ENCODE data around the gene PROZ.
"Not testable (repeated sequence)": the region's sequence is repeated elsewhere in the genome, so short reads cannot be mapped to it uniquely, and the experiment has no call there.

The PROZ gene, protein sequence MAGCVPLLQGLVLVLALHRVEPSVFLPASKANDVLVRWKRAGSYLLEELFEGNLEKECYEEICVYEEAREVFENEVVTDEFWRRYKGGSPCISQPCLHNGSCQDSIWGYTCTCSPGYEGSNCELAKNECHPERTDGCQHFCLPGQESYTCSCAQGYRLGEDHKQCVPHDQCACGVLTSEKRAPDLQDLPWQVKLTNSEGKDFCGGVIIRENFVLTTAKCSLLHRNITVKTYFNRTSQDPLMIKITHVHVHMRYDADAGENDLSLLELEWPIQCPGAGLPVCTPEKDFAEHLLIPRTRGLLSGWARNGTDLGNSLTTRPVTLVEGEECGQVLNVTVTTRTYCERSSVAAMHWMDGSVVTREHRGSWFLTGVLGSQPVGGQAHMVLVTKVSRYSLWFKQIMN

DNA sequence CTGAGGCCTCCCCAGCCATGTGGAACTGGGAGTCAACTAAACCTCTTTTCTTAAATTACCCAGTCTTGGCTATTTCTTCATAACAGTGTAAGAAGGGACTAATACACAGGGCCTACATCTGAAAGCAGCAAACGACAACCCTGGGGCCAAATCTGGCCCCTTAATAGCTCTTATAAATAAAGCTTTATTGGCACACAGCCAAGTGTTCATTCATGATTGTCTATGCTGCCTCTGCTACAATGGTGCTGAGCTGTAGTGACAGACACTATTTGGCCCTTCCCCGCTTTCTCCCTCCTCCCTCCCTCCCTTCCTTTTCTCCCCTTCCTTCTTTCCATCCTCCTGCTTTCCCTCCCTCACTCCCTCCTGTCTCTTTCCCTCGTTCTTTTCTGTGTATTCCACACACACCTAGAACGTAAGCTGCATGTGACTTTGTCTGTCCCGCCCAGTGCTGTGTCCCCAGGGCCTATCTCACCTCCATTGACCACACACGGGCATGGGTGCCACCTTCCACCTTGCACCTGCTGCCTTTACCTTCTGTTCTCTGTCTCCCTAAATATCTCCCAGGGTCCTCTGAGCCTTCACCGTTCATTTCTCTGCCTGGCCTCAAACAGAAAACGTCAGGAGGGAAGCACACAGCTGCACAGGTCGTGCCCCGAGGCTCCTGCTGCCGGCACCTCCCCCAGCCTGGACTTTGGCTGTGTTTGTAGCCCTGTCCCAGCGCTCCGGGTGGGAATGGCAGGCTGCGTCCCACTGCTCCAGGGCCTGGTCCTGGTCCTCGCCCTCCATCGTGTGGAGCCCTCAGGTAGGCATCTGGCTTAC is at the start of gene PROZ:
Gene PROZ (plus strand): TSS at position 720 of the 819 bp plus-strand sequence. CDS start 13 bp downstream, at position 733.
- no peak for DNase-seq

DNA sequence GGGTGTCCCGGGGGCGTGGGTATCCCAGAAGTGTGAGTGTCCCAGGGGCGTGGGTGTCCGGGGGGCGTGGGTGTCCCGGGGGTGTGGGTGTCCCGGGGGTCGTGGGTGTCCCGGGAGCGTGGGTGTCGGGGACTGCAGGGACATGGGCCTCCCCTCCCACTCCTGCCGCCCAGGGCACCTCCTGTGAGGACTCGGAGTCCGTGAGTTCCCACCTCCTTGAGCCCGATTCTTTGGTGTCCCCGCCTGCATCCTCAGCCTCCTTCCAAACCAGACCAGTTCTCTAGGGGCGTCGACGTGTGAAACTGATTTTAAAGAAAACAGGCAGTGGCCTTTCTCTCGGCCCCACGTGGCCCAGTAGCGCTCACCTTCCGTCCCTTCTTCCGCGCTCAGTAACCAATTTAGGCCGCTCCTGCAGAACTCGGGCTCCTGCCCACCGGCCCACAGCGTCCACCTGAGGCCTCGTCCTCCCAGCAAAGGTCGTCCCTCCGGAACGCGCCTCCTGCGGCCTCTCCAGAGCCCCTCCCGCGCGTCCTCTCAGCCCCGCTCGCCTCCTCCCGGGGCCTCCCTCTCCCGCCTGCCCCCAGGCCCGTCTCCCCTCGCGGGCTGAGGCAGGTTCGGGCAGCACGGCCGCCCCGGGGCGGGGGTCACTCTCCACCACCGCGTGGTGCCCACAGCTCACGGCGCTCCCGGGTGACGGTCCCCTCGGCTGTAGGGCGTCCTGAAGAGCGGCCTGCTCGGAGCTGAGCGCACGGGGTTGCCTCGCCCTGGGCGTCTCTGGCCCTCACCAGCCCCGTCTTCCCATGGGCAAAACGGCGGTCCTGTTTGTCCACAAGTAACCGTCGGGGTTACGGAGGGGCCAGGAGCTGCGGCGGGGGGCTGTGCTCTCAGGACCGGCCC is 49.0 kb upstream of the PROZ start:
- no peak for DNase-seq

DNA sequence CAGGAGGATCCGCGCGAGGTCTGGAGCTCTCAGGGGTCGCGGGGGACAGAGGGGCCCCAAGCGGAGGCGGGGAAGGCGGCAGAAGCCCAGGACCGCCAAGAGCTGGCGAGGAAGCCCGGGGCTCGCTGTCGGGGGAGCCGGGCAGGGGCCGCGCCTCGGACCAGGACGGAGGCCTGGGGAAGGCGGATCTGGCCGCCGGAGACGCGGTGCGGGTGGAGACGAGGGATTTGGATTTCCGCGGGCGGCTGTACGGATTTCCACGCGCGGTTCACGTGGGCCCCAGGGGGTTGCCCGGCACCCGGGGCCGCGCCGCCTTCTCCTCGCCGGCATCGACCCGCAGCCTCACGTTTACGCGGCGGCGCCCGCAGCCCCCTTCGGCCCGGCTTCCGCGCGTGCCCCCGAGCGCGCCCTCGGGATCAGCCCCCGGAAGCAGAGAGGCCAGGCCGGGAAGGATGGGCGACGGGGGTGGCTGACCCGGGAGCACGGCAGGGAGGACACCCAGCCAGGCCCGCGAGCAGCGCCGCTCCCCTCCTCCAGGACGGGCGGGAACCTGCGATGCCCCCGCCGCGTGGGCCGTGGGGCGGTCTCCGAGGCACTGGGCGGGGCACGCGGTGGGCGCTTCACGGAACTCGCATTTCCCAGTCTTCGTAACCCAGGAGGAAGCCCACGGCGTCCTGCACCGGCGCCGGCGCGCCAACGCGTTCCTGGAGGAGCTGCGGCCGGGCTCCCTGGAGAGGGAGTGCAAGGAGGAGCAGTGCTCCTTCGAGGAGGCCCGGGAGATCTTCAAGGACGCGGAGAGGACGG is 48.2 kb upstream of the PROZ start:
- no peak for DNase-seq

DNA sequence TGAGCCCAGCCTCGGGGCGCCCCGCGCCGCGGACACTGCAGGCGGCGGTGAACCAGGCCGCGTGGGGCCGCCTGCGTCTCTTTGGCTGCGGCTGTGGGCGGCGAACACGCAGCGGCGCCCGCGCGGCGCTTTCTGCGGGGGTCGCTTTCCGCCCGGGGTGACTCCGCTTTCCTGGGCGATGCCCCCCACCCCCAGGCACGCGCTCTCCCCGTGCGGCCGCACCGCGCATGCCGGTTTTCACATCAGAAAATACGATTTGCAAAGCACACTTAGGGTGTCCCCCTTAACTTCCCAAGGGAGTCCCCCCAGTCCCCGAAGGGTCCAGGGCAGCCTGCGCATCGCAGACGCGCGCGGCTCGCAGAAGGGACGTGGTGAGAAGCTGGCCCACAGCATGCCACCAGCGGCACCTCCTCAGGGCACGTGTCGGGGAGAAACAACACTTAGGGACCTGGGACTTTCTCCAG is 47.6 kb upstream of the PROZ start:
- no peak for DNase-seq

- DNase-seq = not testable (repeated sequence)
These were observed 46.6 kb upstream of the PROZ start for GRCh38 chr13:113111821-113112220.

DNA sequence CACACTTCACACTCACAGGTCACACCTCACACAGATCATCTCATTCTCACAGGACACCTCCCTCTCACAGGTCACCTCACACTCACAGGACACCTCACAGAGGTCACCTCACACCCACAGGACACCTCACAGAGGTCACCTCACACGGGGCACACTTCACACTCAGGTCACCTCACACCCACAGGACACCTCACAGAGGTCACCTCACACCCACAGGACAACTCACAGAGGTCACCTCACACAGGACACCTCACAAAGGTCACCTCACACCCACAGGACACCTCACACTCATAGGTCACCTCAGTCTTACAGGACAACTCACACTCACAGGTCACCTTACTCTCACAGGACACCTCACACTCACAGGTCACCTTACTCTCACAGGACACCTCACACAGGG is 46.0 kb upstream of the PROZ start:
- DNase-seq = not testable (repeated sequence)

GRCh38 chr13:113112893-113113845 is 45.3 kb upstream of the PROZ start:
- DNase-seq = no peak

DNA sequence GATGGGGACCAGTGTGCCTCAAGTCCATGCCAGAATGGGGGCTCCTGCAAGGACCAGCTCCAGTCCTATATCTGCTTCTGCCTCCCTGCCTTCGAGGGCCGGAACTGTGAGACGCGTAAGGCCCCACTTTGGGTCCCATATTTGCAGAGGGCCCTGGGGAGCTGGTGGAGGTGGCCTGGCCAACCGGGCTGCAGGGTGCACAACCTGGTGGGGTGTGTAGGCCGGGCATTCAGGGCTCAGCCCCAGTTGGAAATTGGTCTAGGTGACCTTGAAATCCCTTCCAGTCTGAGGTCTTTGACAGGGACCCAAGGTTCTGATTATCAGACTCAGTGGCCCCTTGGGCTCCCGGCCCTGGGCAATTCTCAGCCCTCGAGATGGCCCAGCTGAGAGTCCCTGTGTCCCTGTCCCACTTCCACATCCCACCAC is 44.6 kb upstream of the PROZ start:
- no peak for DNase-seq

DNA sequence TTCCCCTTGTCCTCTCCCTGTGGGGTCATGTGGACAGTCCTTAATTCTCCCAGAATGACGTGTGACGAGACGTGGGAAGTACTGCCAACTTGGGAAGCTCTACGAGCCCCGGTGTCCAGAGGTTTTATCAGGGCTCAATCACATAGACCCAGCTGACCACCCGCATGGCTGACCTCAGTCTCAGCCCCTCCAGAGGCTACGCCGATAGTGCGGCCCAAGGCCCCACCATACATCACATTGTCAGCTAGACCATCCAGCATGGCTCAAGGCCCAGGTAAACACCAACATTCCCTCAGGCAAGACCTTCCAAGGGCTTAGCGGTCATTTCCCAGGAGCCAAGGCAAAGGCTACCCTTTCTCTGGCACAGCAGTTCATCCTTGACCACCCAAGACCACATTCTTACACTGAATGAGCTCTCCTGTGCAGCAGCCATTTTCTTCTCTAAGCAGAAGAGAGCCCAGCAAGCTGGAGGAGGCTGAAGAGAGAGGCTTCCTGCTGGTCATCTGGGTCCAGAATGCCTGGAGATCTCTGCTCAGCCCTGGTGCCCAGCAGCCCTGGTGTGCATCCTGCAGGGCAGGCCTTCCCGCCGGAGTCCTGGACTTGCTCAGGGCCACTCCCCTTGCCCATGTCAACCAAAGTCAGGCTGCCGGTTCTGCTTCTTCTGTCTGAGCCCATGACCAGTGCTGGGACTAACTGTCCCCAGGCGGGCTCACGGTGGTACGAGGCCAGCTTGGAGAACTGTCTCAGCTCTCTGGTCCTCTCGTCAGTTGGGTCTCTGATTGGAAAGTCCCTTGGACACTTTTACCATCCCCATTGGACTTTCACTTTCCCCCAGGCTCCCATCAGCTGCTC is 43.7 kb upstream of the PROZ start:
- DNase-seq = no peak

- DNase-seq = no peak
These were observed 42.9 kb upstream of the PROZ start for GRCh38 chr13:113115363-113116205.

DNA sequence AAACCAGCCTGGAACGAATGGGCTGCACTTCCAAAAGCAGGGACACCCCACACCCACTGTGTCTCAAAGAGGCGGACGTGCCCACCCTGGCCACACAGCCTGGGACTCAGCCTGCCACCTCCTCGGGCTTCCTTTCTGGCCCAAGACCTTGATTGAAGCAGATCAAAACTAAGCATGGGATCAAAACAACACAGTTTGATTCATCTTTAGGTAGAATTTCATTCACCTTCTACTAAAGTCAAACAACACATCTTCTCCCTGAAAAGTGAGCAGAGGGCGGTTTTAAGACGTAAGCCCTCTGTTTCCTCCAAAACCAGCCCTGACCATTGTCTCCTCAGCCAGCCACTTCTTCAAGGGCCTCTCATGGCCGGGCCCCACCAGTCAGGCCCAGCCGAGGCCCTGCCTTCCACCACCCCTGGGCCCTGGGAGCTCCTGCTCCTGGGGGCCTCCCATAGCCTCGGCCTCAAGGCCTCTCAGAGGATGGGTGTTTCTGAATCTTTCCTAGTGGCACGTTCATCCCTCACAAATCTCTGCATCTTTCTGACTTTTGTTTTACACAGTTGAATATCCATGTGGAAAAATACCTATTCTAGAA is 42.1 kb upstream of the PROZ start:
- DNase-seq = no peak

GRCh38 chr13:113116871-113117271 is 41.6 kb upstream of the PROZ start:
- no peak for DNase-seq

DNA sequence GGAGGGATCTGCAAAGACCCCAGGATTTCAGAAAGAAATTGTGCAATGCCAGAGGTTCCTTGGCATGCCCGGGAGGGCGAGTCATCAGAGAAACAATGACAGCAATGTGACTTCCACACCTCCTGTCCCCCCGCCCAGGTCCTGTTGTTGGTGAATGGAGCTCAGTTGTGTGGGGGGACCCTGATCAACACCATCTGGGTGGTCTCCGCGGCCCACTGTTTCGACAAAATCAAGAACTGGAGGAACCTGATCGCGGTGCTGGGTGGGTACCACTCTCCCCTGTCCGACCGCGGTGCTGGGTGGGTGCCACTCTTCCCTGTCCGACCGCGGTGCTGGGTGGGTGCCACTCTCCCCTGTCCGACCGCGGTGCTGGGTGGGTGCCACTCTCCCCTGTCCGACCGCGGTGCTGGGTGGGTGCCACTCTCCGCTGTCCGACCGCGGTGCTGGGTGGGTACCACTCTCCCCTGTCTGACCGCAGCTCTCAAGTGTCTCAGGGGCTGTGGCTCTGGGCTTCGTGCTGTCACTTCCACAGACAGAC is 41.0 kb upstream of the PROZ start:
- DNase-seq = no peak

GRCh38 chr13:113117911-113118260 is 40.6 kb upstream of the PROZ start:
- no peak for DNase-seq

- DNase-seq = no peak
These were observed 40.0 kb upstream of the PROZ start for GRCh38 chr13:113118261-113119021.

DNA sequence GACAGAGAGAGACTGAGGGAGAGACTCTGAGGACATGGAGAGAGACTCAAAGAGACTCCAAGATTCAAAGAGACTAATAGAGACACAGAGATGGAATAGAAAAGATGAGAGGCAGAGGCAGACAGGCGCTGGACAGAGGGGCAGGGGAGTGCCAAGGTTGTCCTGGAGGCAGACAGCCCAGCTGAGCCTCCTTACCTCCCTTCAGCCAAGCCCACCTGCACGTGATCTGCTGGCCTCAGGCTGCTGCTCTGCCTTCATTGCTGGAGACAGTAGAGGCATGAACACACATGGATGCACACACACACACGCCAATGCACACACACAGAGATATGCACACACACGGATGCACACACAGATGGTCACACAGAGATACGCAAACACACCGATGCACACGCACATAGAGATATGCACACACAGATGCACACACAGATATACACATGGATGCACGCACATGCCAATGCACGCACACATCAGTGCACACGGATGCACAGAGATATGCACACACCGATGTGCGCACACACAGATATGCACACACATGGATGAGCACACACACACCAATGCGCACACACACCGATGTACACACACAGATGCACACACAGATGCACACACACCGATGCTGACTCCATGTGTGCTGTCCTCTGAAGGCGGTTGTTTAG is 39.2 kb upstream of the PROZ start:
- DNase-seq = no peak

GRCh38 chr13:113119822-113120189 is 38.6 kb upstream of the PROZ start:
- no peak for DNase-seq

All from hematopoietic multipotent progenitor cell treated with erythropoietin and hydrocortisone succinate and interleukin-3 and kit ligand, for 8 days (in vitro differentiated cells).